ENCODE measurements around the gene TRPM8. TPM values are rescaled to one million over a fixed set of nuclear protein-coding genes. Genes with fewer than 3 reads are reported as not detected.

TRPM8 gene
- total and polyA plus RNA-seq, 2 experiments from 2014 or later = 0.11 to 0.14 TPM

DNA sequence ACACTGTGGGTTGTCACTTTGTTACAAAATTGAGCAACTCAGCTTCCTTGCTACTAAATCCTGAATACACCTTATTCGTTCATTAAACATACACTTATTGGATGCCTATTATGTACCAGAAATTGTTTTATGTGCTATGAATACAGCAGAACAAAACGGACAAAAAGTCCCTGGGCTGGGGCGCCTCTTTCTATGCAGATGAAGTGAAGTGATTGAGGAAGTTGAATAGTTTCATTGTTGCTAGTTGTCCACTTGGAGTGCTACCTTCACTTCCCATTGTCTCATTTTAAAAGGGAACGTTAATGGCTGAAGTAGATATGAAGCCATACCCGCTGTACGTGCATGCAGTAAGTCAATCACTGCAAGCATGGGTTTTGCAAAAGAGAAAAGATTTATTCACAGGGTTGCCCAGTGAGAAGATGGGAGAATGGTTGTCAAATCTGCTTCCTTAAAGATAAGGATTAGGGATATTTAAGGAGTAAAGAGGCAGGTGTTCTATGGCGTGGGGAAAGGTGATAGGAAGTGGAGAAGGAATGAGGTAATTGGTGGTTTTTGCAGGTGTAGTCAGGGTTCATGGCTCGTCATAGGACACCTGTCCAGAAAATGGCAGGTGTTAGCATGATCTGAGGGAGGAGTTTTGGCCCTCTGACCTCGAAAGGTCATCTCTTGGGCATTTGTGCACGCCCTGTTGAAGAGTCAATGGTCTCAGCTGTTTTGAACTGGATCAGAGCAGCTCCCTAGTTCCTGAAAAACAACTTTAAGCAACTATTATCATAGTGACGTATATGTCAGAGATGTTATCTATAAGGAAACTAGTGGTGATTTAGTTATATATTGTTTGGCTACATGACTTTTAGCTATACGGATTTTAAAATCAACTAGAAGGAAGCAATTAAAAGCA lies 23.5 kb downstream of the TRPM8 start:
- TF ChIP-seq, protein P1, sequence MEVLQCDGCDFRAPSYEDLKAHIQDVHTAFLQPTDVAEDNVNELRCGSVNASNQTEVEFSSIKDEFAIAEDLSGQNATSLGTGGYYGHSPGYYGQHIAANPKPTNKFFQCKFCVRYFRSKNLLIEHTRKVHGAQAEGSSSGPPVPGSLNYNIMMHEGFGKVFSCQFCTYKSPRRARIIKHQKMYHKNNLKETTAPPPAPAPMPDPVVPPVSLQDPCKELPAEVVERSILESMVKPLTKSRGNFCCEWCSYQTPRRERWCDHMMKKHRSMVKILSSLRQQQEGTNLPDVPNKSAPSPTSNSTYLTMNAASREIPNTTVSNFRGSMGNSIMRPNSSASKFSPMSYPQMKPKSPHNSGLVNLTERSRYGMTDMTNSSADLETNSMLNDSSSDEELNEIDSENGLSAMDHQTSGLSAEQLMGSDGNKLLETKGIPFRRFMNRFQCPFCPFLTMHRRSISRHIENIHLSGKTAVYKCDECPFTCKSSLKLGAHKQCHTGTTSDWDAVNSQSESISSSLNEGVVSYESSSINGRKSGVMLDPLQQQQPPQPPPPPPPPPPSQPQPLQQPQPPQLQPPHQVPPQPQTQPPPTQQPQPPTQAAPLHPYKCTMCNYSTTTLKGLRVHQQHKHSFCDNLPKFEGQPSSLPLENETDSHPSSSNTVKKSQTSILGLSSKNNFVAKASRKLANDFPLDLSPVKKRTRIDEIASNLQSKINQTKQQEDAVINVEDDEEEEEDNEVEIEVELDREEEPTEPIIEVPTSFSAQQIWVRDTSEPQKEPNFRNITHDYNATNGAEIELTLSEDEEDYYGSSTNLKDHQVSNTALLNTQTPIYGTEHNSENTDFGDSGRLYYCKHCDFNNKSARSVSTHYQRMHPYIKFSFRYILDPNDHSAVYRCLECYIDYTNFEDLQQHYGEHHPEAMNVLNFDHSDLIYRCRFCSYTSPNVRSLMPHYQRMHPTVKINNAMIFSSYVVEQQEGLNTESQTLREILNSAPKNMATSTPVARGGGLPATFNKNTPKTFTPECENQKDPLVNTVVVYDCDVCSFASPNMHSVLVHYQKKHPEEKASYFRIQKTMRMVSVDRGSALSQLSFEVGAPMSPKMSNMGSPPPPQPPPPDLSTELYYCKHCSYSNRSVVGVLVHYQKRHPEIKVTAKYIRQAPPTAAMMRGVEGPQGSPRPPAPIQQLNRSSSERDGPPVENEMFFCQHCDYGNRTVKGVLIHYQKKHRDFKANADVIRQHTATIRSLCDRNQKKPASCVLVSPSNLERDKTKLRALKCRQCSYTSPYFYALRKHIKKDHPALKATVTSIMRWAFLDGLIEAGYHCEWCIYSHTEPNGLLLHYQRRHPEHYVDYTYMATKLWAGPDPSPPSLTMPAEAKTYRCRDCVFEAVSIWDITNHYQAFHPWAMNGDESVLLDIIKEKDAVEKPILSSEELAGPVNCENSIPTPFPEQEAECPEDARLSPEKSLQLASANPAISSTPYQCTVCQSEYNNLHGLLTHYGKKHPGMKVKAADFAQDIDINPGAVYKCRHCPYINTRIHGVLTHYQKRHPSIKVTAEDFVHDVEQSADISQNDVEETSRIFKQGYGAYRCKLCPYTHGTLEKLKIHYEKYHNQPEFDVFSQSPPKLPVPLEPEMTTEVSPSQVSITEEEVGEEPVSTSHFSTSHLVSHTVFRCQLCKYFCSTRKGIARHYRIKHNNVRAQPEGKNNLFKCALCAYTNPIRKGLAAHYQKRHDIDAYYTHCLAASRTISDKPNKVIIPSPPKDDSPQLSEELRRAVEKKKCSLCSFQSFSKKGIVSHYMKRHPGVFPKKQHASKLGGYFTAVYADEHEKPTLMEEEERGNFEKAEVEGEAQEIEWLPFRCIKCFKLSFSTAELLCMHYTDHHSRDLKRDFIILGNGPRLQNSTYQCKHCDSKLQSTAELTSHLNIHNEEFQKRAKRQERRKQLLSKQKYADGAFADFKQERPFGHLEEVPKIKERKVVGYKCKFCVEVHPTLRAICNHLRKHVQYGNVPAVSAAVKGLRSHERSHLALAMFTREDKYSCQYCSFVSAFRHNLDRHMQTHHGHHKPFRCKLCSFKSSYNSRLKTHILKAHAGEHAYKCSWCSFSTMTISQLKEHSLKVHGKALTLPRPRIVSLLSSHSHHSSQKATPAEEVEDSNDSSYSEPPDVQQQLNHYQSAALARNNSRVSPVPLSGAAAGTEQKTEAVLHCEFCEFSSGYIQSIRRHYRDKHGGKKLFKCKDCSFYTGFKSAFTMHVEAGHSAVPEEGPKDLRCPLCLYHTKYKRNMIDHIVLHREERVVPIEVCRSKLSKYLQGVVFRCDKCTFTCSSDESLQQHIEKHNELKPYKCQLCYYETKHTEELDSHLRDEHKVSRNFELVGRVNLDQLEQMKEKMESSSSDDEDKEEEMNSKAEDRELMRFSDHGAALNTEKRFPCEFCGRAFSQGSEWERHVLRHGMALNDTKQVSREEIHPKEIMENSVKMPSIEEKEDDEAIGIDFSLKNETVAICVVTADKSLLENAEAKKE (CRISPR knock-in tag; IDR thresholded peaks at IDR 0.05) = no peak
- TF ChIP-seq, protein P2, sequence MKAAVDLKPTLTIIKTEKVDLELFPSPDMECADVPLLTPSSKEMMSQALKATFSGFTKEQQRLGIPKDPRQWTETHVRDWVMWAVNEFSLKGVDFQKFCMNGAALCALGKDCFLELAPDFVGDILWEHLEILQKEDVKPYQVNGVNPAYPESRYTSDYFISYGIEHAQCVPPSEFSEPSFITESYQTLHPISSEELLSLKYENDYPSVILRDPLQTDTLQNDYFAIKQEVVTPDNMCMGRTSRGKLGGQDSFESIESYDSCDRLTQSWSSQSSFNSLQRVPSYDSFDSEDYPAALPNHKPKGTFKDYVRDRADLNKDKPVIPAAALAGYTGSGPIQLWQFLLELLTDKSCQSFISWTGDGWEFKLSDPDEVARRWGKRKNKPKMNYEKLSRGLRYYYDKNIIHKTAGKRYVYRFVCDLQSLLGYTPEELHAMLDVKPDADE (IDR thresholded peaks at IDR 0.05) = no peak
- TF ChIP-seq JUNB (IDR thresholded peaks at IDR 0.05; ENCODE audit: unreplicated experiment) (no peak), EZH2phosphoT487 (IDR thresholded peaks at IDR 0.05; ENCODE audit: unreplicated experiment) (no peak), ZNF331 (CRISPR knock-in tag; IDR thresholded peaks at IDR 0.05; ENCODE audit: low read depth) (no peak)
- TF ChIP-seq, protein P3, sequence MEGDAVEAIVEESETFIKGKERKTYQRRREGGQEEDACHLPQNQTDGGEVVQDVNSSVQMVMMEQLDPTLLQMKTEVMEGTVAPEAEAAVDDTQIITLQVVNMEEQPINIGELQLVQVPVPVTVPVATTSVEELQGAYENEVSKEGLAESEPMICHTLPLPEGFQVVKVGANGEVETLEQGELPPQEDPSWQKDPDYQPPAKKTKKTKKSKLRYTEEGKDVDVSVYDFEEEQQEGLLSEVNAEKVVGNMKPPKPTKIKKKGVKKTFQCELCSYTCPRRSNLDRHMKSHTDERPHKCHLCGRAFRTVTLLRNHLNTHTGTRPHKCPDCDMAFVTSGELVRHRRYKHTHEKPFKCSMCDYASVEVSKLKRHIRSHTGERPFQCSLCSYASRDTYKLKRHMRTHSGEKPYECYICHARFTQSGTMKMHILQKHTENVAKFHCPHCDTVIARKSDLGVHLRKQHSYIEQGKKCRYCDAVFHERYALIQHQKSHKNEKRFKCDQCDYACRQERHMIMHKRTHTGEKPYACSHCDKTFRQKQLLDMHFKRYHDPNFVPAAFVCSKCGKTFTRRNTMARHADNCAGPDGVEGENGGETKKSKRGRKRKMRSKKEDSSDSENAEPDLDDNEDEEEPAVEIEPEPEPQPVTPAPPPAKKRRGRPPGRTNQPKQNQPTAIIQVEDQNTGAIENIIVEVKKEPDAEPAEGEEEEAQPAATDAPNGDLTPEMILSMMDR (conservative IDR thresholded peaks at IDR 0.05; ENCODE audit: low read depth in 2 of 2) = no peak
- H3K9me2 ChIP-seq (ENCODE audit: insufficient read depth) = 0 out of 2 replicates have a peak, but pooled peaks cover 4% of the 10 kb centered on the region

More for the DNA sequence above, 23.5 kb downstream of the TRPM8 start:
- no peaks in the 10 kb centered on the region for H3K79me2 ChIP-seq (replicated peaks; ENCODE audit: insufficient read depth)
- no peak for ATAC-seq
- no peak overlapping the region for H3K27ac ChIP-seq (ENCODE audit: low read depth)
- no peaks in the 10 kb centered on the region for H3K27me3 ChIP-seq (ENCODE audit: insufficient read depth)
- no peaks in the 10 kb centered on the region; the same call in 2 of the 3 replicates for H3K36me3 Mint-ChIP-seq (ENCODE audit: low read depth)
- DNase-seq (ENCODE audit: low spot score) = no peak
- H3K36me3 ChIP-seq (ENCODE audit: insufficient read depth) = 0 out of 2 replicates have a peak, but pooled peaks cover 6% of the 10 kb centered on the region
- H3K9me3 Mint-ChIP-seq = peaks cover 5% of the 10 kb centered on the region; the same call in 1 of the 3 replicates
- peaks cover 2% of the 10 kb centered on the region; the same call in 1 of the 3 replicates for H3K4me1 Mint-ChIP-seq
- no peak overlapping the region for H3K27ac Mint-ChIP-seq
- no peak overlapping the region for H3K4me2 ChIP-seq
- H4K20me1 ChIP-seq (replicated peaks; ENCODE audit: insufficient read depth) = no peaks in the 10 kb centered on the region
- no peak overlapping the region for H2AFZ ChIP-seq
- H3F3A ChIP-seq (replicated peaks; ENCODE audit: low read depth) = no peaks in the 10 kb centered on the region
- 0 out of 2 replicates have a peak, but pooled peaks cover 7% of the 10 kb centered on the region for H3K4me1 ChIP-seq (ENCODE audit: insufficient read depth)
- H3K4me3 ChIP-seq = no peak overlapping the region
- peaks cover 8% of the 10 kb centered on the region for H3K27me3 Mint-ChIP-seq (ENCODE audit: insufficient read depth, low read depth, poor library complexity)
- no peak overlapping the region for H3K4me3 Mint-ChIP-seq

Measured in GM23338 (cell line).